ENCODE measurements around the gene CALML5. TPM values are rescaled to one million over a fixed set of nuclear protein-coding genes. Genes with fewer than 3 reads are reported as not detected.

CALML5 gene
- total RNA-seq, 1 experiment from 2014 or later: 1.4 TPM

DNA sequence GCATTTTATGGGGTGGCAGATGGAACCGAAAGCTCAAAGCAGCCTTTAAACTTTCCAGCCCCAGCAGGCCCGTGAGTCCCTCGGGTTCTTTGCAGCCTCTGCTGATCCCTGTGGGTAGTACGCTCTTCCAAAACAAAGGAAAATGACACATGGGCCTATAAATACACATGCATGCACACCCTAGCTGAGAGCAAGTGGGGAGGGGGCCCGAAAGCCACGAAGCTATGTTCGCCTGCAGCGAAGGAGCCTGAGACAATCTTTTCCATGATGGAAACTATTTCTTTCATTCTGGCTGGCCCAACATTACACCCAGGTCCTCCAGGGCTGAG lies 32.2 kb downstream of the CALML5 start:
- DNase-seq (ENCODE audit: low read depth): no peak

- DNase-seq (ENCODE audit: low read depth): peak; percentile 31
These were observed 32.7 kb downstream of the CALML5 start for GRCh38 chr10:5466451-5467206.

DNA sequence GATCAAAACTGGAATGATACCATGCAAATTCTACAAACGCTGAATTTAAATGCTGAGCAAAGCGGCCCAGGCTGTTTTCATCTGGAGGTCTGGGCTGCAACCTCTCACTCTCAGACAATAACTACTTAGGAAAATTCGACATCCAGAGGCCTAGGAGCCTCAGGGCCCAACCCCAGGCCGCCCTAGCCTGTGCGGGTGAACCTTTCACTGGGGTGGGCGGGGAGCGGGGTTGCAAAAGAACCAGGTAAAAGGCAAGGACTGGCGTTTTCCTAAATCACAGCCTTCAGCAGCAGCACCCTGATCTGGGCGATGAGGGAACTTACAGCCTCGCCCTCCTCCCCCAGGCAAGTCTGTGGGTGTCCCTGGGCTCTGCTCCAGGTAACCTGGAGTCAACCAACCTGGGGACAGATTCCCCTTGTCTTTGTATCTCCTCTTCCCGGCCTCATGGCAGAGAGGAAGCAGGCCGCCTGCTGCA lies 33.4 kb downstream of the CALML5 start:
- DNase-seq (ENCODE audit: low read depth): no peak

DNA sequence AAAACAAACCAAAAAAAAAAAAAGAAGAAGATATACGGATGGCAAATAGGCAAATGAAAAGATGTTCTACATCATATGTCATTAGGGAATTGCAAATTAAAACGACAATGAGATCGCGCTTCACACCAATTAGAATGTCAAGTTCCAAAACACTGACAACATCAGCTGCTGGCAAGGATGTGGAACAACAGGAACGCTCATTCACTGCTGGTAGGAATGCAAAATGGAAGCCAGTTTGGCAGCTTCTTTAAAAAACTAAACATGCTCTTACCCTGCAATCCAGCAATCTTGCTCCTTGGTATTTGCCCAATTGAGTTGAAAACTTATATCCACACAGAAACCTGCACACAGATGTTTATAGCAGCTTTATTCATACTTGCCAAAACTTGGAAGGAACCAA lies 34.8 kb downstream of the CALML5 start:
- no peak for DNase-seq (ENCODE audit: low read depth)

DNA sequence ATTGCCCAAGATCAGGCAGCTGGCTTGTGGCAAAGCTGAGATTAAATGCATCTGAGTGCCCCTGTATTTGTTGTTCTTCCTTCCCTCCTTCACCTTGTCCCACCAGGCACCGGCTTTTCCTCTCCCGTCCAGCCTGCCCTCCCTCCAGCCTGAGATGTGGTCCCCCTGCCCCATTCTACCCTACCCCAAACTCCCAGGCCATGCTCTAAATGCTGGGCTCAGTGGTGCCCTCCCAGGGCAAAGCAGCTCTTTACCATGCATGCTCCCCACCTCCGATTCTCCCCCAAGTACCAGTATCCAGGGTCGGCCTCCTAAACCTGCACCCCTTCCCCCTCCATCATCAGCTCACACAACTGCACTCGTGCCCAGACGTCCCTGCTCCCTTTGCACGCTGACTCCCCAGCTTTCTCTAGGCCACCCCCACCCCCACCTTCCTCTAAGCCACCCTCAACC lies 36.5 kb downstream of the CALML5 start:
- DNase-seq (ENCODE audit: low read depth): no peak

GRCh38 chr10:5461914-5462840 lies 37.2 kb downstream of the CALML5 start:
- no peak for DNase-seq (ENCODE audit: low read depth)

GRCh38 chr10:5461203-5461588 lies 38.2 kb downstream of the CALML5 start:
- DNase-seq (ENCODE audit: low read depth): no peak

DNA sequence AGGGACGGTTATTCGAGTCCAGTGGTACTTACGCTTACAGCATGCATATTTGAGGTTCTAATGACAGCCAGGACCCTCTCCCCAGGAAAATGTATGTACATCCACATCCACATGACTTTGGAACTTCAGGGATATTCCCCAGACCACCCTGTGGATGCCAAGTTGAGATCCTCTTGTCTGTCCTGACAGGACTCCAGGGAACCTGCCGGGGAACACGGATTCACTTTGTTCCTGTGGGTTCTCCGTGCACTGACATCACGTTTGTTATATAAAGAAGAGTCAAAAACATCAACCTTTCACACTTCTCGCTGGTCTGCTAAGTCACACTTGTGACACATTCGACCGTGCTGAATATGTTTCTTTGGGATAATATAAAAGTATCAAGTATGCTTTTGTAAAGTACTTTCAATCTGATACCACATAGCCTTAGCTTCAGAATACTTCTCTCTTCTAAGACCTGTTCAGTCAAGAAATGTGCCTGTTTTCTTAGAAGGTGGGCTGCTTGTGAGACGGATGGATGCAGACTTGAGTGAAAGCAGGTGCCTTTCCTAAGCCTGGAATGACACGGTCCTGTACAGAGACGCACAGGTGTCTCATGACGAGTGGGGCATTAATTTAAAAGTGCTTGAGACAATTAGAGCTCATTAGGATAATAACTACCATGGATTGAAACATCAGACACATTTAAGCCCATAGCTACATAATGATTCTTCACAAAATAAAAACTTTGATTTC lies 38.7 kb downstream of the CALML5 start:
- no peak for DNase-seq (ENCODE audit: low read depth)

DNA sequence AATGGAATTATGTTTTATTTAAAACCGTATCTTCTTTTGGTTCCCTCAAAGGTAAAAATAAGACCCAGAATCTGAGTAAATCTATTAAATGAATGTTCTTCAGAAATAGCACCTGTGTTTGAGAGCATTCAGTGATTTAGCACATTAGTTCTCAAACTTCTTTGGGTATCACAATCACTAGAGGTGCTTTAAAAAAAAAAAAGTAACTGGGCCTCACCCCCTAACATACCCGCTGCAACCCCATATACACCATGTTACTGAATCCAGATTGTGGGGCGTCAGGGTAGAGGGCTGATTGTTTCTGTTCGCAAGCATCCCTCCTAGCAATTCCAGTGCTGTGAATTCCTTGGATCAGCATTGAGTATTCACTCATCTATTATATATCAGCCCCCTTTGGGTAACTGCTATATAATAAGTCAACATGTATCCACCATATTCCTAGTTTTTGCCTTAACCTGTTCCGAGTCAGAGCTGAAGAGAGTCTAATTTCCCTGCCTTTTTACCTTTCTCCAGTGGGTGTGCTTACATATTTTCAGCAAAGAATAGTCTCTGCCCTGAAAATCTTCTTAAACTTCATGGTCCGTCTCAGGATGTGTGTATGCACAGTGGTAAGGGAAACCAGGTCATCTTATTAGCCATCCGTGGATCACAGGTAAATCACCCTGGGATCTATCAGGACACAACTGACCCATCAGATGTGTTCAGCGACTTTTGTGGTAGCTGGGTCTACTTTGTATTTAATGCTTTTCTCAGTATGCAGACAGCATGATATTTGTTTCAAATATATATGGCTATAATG lies 40.2 kb downstream of the CALML5 start:
- no peak for DNase-seq (ENCODE audit: low read depth)

GRCh38 chr10:5458425-5458824 lies 40.9 kb downstream of the CALML5 start:
- no peak for DNase-seq (ENCODE audit: low read depth)

DNA sequence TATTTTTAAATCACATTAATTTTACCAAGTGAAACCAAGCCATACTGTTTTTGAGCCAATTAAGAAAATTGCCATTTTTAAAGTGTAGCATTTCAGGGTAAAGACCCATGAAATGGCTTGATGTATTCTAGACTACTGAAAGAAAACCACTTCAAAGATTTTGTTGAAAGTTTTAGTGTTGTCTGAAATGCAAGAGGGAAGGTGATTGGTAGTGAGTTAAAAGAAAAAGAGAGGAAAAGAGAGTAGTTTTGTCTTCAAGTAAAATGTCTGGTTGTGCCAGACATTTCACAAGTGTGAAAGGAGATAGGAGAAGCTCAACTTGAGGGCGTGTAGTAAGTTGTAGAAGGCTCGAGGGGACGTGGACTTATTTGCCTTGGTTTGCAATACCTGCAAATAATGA lies 41.6 kb downstream of the CALML5 start:
- no peak for DNase-seq (ENCODE audit: low read depth)

DNA sequence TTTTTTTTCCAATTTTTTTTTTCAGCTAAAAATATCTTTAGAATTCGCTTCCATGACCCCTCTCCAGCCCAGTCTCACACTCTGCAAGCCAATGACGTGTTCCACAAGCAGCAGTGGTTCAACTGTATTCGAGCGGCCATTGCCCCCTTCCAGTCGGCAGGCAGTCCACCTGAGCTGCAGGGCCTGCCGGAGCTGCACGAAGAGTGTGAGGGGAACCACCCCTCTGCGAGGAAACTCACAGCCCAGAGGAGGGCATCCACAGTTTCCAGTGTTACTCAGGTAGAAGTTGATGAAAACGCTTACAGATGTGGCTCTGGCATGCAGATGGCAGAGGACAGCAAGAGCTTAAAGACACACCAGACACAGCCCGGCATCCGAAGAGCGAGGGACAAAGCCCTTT lies 42.8 kb downstream of the CALML5 start:
- no peak for DNase-seq (ENCODE audit: low read depth)

DNA sequence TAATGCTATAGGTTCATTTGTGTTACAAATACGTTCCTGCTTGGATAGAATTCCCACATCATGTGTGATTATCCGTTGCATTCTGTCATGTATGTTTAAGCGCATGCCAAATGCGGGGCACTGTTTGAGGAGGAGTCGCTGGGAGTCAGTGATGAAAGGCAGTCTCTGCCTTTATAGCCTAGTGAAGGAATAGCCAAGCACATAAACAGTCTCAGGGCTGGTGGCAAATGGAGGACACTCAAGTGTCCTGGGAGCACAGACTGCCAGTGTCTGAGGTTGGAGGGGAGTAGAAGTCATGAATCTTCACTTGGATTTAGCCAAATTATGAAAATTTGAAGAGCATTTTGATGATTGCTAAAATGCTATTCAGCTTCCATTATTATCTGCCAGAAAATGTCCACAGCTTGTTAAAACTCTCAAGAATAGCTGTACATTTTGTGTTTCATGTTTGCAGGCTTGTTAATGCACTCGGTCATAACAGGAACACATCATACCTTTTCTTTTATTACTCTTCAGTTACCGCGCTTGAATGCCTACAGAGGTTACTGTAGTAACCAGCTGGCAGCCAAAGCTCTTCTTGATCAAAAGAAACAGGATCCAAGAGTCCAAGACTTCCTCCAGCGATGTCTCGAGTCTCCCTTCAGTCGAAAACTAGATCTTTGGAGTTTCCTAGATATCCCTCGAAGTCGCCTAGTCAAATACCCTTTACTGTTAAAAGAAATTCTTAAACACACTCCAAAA lies 45.5 kb downstream of the CALML5 start:
- no peak for DNase-seq (ENCODE audit: low read depth)

- DNase-seq (ENCODE audit: low read depth): no peak
These were observed 48.6 kb downstream of the CALML5 start for GRCh38 chr10:5450605-5451384.

- DNase-seq (ENCODE audit: low read depth): peak; percentile 19
These were observed 49.5 kb downstream of the CALML5 start for GRCh38 chr10:5449823-5450222.

- DNase-seq (ENCODE audit: low read depth): no peak
These were observed 50.1 kb downstream of the CALML5 start for GRCh38 chr10:5449227-5449626.

All from HT1080 (cell line).